ENCODE data around the gene HOXC6. TPM values are rescaled to one million over a fixed set of nuclear protein-coding genes. Genes with fewer than 3 reads are reported as not detected.

The HOXC6 gene
- total RNA-seq, 1 donor = 7.2 TPM

GRCh38 chr12:54053003-54053750 is 24.9 kb downstream of the HOXC6 start:
- peak overlapping the region; percentile 84 for H3K4me2 ChIP-seq (ENCODE audit: insufficient read depth, low read length)
- peaks cover 7% of the 10 kb centered on the region for H3K79me2 ChIP-seq (ENCODE audit: insufficient read depth, low read length)
- no peaks in the 10 kb centered on the region for H3K36me3 ChIP-seq (ENCODE audit: insufficient read depth, low read length)
- peaks cover 27% of the 10 kb centered on the region for H4K20me1 ChIP-seq (ENCODE audit: insufficient read depth, low read length)
- peak overlapping the region; percentile 62 for H2AFZ ChIP-seq (ENCODE audit: low read length)
- DNase-seq (ENCODE audit: insufficient read length, low spot score, missing footprints) = peak; percentile 47
- peak overlapping the region; percentile 76 for H3K4me3 ChIP-seq (ENCODE audit: insufficient read depth, low read length)
- TF ChIP-seq CTCF (IDR thresholded peaks at IDR 0.05; ENCODE audit: extremely low read depth, low read depth, low read length) = no peak
- no peaks in the 10 kb centered on the region for H3K9me3 ChIP-seq (ENCODE audit: low read depth, low read length)
- H3K27me3 ChIP-seq (ENCODE audit: insufficient read depth, low read length) = no peaks in the 10 kb centered on the region
- H3K27ac ChIP-seq (ENCODE audit: low read depth, low read length) = peak overlapping the region; percentile 45
- peaks cover 6% of the 10 kb centered on the region for H3K4me1 ChIP-seq (ENCODE audit: insufficient read depth, low read length)

- peak within 1 kb of the TSS; percentile 56 for H3K27ac ChIP-seq (ENCODE audit: low read depth, low read length)
- no peaks in the 10 kb centered on the region for H3K36me3 ChIP-seq (ENCODE audit: insufficient read depth, low read length)
- peak within 1 kb of the TSS; percentile 84 for H3K4me2 ChIP-seq (ENCODE audit: insufficient read depth, low read length)
- no peaks in the 10 kb centered on the region for H3K9me3 ChIP-seq (ENCODE audit: low read depth, low read length)
- DNase-seq (ENCODE audit: insufficient read length, low spot score, missing footprints) = peak; percentile 83
- peak within 1 kb of the TSS; percentile 65 for H2AFZ ChIP-seq (ENCODE audit: low read length)
- H3K27me3 ChIP-seq (ENCODE audit: insufficient read depth, low read length) = no peaks in the 10 kb centered on the region
- H4K20me1 ChIP-seq (ENCODE audit: insufficient read depth, low read length) = peaks cover 27% of the 10 kb centered on the region
- peak within 1 kb of the TSS; percentile 76 for H3K4me3 ChIP-seq (ENCODE audit: insufficient read depth, low read length)
- no peak for TF ChIP-seq CTCF (IDR thresholded peaks at IDR 0.05; ENCODE audit: extremely low read depth, low read depth, low read length)
- H3K79me2 ChIP-seq (ENCODE audit: insufficient read depth, low read length) = peaks cover 7% of the 10 kb centered on the region
- H3K4me1 ChIP-seq (ENCODE audit: insufficient read depth, low read length) = peaks cover 6% of the 10 kb centered on the region
Measured at GRCh38 chr12:54053751-54054741, 25.8 kb downstream of the HOXC6 start, which contains the start of gene HOXC4. Gene HOXC4 (plus strand): TSS chr12:54053835. CDS start chr12:54053923, 88 bp downstream.

- Histone ChIP-seq H3K36me3 (ENCODE audit: insufficient read depth, low read length) (no peaks in the 10 kb centered on the region), H3K9me3 (ENCODE audit: low read depth, low read length) (no peaks in the 10 kb centered on the region), H3K4me1 (ENCODE audit: insufficient read depth, low read length) (peaks cover 6% of the 10 kb centered on the region), H2AFZ (ENCODE audit: low read length) (no peak overlapping the region), H3K27me3 (ENCODE audit: insufficient read depth, low read length) (no peaks in the 10 kb centered on the region), H3K4me3 (ENCODE audit: insufficient read depth, low read length) (peak overlapping the region; percentile 76), H3K79me2 (ENCODE audit: insufficient read depth, low read length) (peaks cover 7% of the 10 kb centered on the region), H4K20me1 (ENCODE audit: insufficient read depth, low read length) (peaks cover 26% of the 10 kb centered on the region), H3K27ac (ENCODE audit: low read depth, low read length) (no peak overlapping the region), H3K4me2 (ENCODE audit: insufficient read depth, low read length) (peak overlapping the region; percentile 84)
- peak; percentile 27 for DNase-seq (ENCODE audit: insufficient read length, low spot score, missing footprints)
- TF ChIP-seq CTCF (IDR thresholded peaks at IDR 0.05; ENCODE audit: extremely low read depth, low read depth, low read length) = no peak
Measured at GRCh38 chr12:54054742-54055194, 26.5 kb downstream of the HOXC6 start.
